NB4 (cell line): ENCODE data around the gene ASCC2.

Experiments
- DNase-seq: peaks from one replicate; pipeline ENCODE4 v3.0.0; 2010; ENCODE audit warnings: low read depth
- H3K4me3 ChIP-seq: one replicate; pipeline ENCODE4 v1.5.1; 2011; ENCODE audit warnings: mild to moderate bottlenecking, low read depth, low read length, moderate library complexity
- MYC ChIP-seq: IDR thresholded peaks from 2 replicates; pipeline ENCODE4 v1.6.1; 2011; ENCODE audit warnings: low read depth, low read length
- POLR2A ChIP-seq: IDR thresholded peaks from 2 replicates; pipeline ENCODE4 v1.6.1; 2011; ENCODE audit warnings: mild to moderate bottlenecking; ENCODE audit not compliant: insufficient read length; ENCODE audit errors: extremely low read depth
- TF ChIP-seq, protein P1 (sequence below): IDR thresholded peaks from 2 replicates; pipeline ENCODE4 v1.6.1; 2011; ENCODE audit warnings: low read depth, low read length
- TF ChIP-seq, protein P2 (sequence below): IDR thresholded peaks from one replicate; pipeline ENCODE4 v1.5.1; 2012; ENCODE audit warnings: low read depth, low read length

ASCC2 gene

DNA sequence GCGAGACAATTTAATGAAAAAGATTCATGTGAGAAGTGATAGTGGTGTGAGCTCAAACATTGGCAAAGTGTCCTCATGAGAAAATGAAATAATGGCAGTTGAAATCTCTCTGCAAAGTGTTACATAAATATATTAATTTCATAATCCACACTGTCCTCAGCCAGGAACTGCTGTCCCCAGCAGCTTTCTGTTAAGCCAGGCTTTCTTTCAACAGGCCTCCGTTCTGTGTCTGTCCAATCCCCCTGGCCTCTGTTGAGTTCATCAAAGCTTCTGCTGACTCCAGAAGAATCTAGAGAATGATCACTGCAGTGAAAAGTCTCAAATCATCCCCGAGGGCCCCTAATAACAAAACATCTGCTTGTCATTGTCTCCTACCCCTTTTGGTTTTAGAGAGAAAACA lies 10.0 kb upstream of the ASCC2 start:
- no peak for DNase-seq
- TF ChIP-seq, protein P1, sequence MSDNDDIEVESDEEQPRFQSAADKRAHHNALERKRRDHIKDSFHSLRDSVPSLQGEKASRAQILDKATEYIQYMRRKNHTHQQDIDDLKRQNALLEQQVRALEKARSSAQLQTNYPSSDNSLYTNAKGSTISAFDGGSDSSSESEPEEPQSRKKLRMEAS: no peak
- TF ChIP-seq POLR2A (no peak), MYC (no peak)
- TF ChIP-seq, protein P2, sequence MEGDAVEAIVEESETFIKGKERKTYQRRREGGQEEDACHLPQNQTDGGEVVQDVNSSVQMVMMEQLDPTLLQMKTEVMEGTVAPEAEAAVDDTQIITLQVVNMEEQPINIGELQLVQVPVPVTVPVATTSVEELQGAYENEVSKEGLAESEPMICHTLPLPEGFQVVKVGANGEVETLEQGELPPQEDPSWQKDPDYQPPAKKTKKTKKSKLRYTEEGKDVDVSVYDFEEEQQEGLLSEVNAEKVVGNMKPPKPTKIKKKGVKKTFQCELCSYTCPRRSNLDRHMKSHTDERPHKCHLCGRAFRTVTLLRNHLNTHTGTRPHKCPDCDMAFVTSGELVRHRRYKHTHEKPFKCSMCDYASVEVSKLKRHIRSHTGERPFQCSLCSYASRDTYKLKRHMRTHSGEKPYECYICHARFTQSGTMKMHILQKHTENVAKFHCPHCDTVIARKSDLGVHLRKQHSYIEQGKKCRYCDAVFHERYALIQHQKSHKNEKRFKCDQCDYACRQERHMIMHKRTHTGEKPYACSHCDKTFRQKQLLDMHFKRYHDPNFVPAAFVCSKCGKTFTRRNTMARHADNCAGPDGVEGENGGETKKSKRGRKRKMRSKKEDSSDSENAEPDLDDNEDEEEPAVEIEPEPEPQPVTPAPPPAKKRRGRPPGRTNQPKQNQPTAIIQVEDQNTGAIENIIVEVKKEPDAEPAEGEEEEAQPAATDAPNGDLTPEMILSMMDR: no peak
- no peak overlapping the region for H3K4me3 ChIP-seq

DNA sequence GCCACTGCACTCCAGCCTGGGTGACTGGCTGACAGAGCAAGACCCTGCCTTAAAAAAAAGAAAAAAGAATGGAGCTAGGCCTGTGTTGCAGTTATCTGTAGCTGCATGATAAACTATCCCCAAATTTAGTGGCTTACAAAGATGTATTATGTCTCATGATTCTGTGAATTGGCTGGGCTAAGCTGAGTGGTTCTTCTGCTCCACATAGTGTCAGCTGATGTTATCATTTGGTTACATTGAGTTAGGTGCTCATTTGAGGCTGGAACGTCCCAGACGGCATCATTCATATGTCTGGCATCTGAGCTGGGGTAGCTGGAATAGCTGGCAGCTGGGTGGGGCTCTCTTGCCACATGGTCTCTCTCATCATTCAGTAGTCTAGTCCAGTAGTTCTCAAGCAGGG lies 8.2 kb upstream of the ASCC2 start:
- no peak for DNase-seq
- TF ChIP-seq, protein P1: no peak
- TF ChIP-seq MYC (no peak), POLR2A (no peak)
- TF ChIP-seq, protein P2: no peak
- H3K4me3 ChIP-seq: no peak overlapping the region

DNA sequence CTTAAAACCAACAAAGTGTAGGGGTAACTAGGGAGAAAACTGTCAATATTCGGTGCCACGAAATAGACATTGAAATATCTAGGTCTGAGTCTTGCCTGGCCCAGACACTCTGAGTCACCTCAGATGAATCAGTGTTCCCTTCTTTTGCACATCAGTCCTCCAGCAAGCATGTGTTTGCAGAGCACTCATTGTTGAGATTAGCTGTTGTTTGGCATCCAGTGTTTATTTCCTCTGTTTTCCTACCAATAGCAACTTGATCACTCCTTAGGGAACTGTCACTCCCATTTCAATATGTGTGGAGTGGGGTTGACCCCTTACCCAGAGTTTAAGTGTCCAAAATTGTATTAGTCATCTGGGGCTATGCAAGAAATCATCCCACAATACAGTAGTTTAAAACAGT lies 4.7 kb upstream of the ASCC2 start:
- TF ChIP-seq, protein P1: no peak
- TF ChIP-seq POLR2A: no peak
- no peak for TF ChIP-seq MYC
- TF ChIP-seq, protein P2: no peak
- no peak overlapping the region for H3K4me3 ChIP-seq
- no peak for DNase-seq

DNA sequence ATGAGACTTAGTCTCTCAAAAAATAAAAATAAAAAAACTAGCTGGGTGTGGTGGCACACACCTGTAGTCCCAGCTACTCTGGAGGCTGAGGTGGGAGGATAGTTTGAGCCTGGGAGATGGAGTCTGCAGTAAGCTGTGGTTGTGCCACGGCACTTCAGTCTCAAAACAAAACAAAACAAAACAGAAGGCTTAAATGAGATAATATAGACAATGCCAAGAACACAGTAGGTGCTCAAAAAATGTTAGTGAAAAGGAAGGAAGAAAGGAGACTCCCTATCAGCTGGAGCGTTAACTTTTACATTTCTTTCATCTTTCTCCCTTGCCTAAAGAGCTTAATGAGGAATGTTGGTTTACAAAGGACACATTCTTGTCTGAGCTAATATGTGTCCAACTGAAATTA lies 4.1 kb upstream of the ASCC2 start:
- DNase-seq: no peak
- TF ChIP-seq, protein P2: no peak
- TF ChIP-seq MYC: no peak
- TF ChIP-seq, protein P1: no peak
- TF ChIP-seq POLR2A: no peak
- H3K4me3 ChIP-seq: no peak overlapping the region

DNA sequence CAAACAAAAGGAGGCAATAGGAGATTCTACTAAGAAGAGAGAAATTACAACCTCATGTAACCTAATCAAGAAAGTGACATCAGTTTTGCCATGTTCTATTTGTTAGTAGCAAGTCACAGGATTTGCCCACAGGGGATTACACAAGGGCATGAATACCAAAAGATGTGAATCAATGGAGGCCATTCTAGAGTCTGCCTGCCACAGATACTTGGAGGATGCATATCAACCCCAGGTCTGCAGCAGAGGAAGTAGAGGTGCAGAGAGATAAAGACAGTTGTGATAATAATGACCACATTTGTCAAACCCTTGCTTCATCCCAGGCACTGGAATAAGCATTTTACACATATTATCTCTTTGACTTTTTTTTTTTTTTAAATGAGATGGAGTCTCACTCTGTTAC lies 2.4 kb upstream of the ASCC2 start:
- no peak overlapping the region for H3K4me3 ChIP-seq
- peak; percentile 38 for DNase-seq
- TF ChIP-seq, protein P1: no peak
- no peak for TF ChIP-seq MYC
- TF ChIP-seq, protein P2: no peak
- TF ChIP-seq POLR2A: no peak

DNA sequence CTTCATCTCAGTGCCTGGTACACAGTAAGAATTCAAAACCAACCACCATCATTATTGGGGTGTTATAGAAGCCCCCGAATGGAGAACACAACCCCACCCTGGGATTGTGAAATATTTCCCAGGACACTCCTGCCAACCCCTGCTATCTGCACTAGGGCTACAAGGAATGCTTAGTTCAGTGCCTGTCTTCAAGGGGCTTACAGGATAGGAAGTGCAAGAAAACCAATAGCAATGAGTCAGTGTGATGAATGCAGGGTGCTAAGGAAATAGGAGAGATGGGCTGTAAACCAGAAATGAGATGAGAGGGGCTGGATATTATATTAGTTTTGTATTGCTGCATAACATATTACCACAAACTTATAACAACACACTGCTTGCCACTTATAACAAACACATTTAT lies 965 bp upstream of the ASCC2 start:
- TF ChIP-seq POLR2A (no peak), MYC (no peak)
- TF ChIP-seq, protein P1: no peak
- TF ChIP-seq, protein P2: no peak
- no peak for DNase-seq
- H3K4me3 ChIP-seq: no peak overlapping the region
